NCI-H2227 treated with DMSO at 0.1 percent for 48 hours (cell line): ENCODE results near the gene CERCAM.

Source experiments
- DNase-seq: peaks from one replicate; lab custom pipeline; 2025; lab: John Stamatoyannopoulos, UW

The CERCAM gene

GRCh38 chr9:128456613-128457061 lies 36.0 kb downstream of the CERCAM start:
- DNase-seq, result peak; percentile 14

DNA sequence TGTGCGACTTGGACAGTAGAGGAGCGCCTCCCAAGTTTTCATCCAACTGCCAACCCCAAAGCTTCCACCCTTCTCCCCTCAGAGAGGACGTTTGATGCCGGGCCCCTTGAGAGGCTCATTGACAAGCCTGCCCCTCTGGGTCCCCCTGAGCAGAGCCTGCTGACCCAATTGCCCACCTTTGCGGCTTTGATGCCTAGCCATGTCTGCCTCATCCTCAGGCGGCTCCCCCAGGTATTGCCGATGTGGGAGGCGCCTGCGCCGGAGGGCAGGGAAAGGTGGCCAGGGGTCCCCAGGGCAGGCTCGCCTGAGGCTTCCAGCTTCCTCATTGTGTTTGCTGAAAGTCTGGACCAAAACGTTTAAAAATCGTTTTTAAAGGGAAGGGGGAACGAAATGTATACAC lies 36.5 kb downstream of the CERCAM start:
- DNase-seq, result no peak

DNA sequence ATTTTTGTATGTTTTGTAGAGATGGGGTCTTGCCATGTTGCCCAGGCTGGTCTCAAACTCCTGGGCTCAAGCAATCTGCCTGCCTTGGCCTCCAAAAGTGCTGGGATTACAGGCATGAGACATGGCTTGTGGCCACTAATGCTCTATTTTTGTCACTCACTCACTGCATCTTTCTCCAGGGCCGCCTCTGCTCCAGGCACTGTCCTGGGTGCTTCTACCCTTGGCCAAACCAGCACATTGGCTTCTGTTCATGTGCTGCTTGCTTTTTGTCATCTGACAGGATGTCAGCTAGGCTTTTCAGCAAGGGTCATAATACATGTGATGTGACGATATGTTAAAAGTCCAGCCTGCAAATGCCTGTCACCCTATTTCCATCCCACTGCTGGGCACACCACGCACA lies 38.4 kb downstream of the CERCAM start:
- DNase-seq, result no peak

GRCh38 chr9:128469070-128469469 lies 48.4 kb downstream of the CERCAM start:
- no peak for DNase-seq

DNA sequence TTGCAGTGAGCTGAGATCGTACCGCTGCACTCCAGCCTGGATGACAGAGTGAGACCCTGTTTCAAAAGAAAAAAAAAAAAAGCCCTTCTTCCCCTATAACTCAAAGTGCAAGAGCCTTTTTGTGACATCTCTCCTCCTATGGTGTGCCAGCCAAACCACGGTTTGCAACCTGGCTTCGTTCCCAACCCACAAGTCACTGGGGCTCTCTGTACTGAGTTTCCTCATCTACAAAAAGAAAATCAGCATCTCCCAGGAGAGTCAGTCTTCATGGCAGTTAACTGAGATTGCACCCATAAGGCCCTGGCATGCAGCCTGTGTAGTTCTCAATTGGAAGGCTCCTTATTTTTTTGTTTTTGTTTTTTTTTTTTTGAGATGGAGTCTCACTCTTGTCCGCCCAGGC lies 49.9 kb downstream of the CERCAM start:
- no peak for DNase-seq

GRCh38 chr9:128473104-128473503 lies 52.4 kb downstream of the CERCAM start:
- DNase-seq, result no peak

GRCh38 chr9:128475867-128476266 lies 55.2 kb downstream of the CERCAM start:
- no peak for DNase-seq

GRCh38 chr9:128479262-128479661 lies 58.6 kb downstream of the CERCAM start:
- no peak for DNase-seq

DNA sequence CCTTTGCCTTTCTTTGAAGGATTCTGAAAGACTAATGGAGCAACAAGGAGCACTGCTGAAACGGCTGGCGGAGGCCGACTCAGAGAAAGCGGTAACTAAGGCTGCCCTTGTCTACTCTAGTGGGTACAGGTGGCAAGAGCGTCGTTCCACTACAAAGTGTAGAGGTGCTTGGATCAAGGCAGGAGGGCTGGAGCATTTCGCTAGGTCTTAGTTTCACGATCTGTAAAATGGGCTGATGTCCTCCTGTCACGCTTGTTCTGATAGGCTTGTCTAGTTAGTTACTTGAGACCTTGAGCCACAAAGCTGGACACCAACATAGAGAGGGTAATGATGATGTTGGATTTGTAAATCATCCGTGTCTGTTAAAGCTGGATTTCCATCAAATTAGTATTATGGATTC lies 60.9 kb downstream of the CERCAM start:
- DNase-seq, result no peak

DNA sequence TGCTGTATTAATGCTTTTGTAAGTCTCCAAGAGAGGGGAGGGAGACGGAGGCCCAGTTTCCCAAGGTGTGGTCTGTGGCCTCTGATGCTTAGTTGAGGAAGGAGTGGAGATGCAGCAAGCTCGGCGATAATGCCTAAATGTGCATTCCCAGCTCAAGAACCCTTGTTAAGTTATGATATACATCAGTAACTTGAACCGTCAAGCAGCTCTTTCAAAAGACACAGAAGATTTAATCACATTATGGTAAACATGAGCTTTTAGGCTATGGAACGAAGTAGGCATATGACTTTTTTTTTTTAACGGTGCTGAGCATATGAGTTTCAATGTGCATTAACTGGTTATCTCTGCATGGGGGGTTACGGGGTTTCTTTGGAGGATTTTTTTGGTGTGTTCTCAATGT lies 61.5 kb downstream of the CERCAM start:
- DNase-seq, result no peak

DNA sequence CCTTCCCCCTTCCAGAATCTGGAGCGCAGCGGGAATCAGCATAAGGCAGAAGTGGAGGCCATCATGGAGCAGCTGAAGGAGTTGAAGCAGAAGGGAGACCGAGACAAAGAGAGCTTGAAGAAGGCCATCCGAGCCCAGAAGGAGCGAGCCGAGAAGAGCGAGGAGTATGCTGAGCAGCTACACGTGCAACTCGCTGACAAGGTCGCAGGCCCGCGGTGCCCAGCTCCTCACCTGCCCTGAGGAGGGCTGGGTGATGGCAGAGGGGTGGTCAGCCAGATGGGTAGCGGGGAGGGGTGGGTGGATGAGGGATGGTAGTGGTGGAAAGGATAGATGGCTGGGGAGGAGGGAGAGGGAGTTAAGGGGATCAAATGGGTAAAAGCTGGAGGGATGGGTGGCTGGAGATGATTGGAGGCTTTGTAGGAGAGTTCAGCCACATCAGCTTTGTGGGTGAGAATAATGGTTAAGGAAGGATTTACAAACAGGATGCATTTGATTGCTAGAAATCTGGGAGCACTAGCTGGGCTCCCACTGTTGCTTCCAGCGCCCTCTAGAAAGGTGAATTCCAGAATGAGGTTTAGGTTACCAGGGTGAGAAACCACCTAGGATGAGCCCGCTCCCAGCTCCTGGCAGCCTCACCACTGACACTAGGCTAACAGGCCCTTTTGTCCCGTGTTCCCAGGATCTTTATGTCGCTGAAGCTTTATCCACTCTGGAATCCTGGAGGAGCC lies 64.2 kb downstream of the CERCAM start:
- no peak for DNase-seq

- no peak for DNase-seq
These were observed 64.8 kb downstream of the CERCAM start for GRCh38 chr9:128485414-128485855.

- DNase-seq, result no peak
These were observed 65.5 kb downstream of the CERCAM start for GRCh38 chr9:128486201-128486600.
